ENCODE measurements around the gene CTAG2. TPM values are rescaled to one million over a fixed set of nuclear protein-coding genes. Genes with fewer than 3 reads are reported as not detected.
"Not testable (repeated sequence)": the region's sequence is repeated elsewhere in the genome, so short reads cannot be mapped to it uniquely, and the experiment has no call there.

CTAG2 gene
- total RNA-seq (not detected in 2 replicates), polyA plus RNA-seq (not detected in 2 replicates), polyA minus RNA-seq (0.41 and 1.6 TPM in 2 replicates), Bru-seq, nascent RNA (not detected), BruChase-seq, experiment 1, labeled RNA remaining after a 6-hour chase (not detected), BruChase-seq, experiment 2, labeled RNA remaining after a 2-hour chase (not detected)
- polyA plus RNA-seq (2011; cell fraction: cytosol; rRNA removed): not detected in 2 replicates
- polyA plus RNA-seq (2011; cell fraction: nucleus; rRNA removed): not detected in 2 replicates
- polyA plus RNA-seq (2012): 0.49 and 0.98 TPM in 2 replicates
- polyA minus RNA-seq (2011; cell fraction: cytosol; rRNA and poly(A)+ RNA removed): not detected
- not detected in 2 replicates for polyA minus RNA-seq (2011; cell fraction: nucleus; rRNA and poly(A)+ RNA removed)
- long read RNA-seq: 0 reads

DNA sequence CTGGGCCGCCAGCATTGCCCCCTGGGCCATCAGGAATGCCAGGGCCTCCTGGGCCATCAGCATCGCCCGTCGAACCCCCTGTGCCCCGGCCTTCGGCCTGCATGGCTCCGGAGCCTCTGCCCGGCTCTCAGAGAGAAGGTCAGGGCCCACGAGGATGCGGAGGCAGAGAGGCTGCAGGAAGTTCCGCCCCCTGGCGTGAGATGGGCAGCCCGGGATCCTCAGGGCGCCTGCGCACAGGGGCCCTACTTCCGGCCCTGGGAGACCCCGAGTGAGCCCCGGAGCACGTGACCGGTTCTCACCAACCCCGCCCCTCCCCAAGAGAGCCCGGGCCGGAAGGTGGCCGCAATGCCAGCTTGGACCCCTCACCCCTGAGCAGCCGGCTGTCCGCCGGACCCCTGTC is at the start of gene CTAG2:
Gene CTAG2, minus strand, starts transcription at position 167 of the 400 bp plus-strand sequence. Its CDS starts 64 bp downstream, at position 103.
- CTCF ChIA-PET; FAIRE-seq; H3K9me1 ChIP-seq (replicated peaks; ENCODE audit: control insufficient read depth, extremely low read depth, insufficient read depth, low read length); intact Hi-C loops (cut with micrococcal nuclease); H3K4me3 ChIP-seq (replicated peaks in 1 of 3; ENCODE audit: insufficient read depth in 1 of 3, low read depth in 1 of 3, low read length in 3 of 3); POLR2A ChIA-PET; H3K9ac ChIP-seq (replicated peaks; ENCODE audit: extremely low read depth, insufficient read depth, low read length); H4K20me1 ChIP-seq (replicated peaks; ENCODE audit: control insufficient read depth, extremely low read depth, insufficient read depth, low read length); H3K27me3 ChIP-seq (ENCODE audit: control insufficient read depth in 2 of 2, insufficient read depth in 2 of 2, low read length in 2 of 2); H3K27ac ChIP-seq (ENCODE audit: insufficient read depth, low read depth, low read length); dilution Hi-C loops (cut with MboI; ENCODE audit: extremely low pct_ligation_motif_present, low sequenced_read_pairs); H3K4me1 ChIP-seq (ENCODE audit: control insufficient read depth, extremely low read depth, insufficient read depth, low read length); DNase-seq (ENCODE audit: low read depth, low spot score); H3K36me3 ChIP-seq (ENCODE audit: control insufficient read depth in 2 of 2, extremely low read depth in 1 of 2, insufficient read depth in 2 of 2, low read length in 2 of 2); BruUV-seq (replicated peaks); H3K9me3 ChIP-seq (replicated peaks; ENCODE audit: control insufficient read depth, insufficient read depth, low read length); H2AFZ ChIP-seq (ENCODE audit: low read depth, low read length); H3K79me2 ChIP-seq (ENCODE audit: control insufficient read depth, insufficient read depth, low read length); H3K4me2 ChIP-seq (ENCODE audit: insufficient read depth, low read length): not testable (repeated sequence)

DNA sequence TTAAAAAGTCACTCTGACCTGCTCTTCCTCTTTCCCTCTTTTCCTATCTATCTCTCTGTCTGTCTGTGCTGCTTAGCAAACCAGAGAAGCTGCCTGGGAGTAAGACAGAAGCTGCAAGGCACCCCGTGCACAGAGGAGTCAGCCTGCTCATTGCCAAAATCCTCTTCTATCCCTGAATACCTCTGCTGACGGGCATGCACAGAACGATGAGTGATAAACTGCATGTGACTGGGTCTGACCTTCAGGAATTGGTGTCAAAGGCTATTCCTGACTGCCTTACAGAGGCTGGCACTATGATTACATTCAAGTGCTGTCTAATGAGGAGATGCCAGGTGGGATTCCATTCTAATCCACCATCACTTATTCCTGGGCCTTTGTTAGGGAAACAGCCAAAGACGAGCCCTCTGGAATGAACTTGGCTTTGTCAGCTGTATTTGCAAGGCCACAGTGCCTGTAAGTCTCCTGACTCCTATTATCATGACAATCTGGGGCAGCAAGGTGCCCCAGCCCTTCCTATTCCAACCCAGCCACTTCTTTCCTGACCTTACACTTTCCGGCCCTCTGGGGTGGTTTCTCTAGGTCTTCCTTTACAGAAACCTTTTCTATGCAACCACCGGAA is 45.4 kb upstream of the CTAG2 start:
- no peaks in the 10 kb centered on the region for H3K9me1 ChIP-seq (replicated peaks; ENCODE audit: control insufficient read depth, extremely low read depth, insufficient read depth, low read length)
- BruUV-seq (replicated peaks): no TSS peak
- no peak overlapping the region for H2AFZ ChIP-seq (ENCODE audit: low read depth, low read length)
- no peaks in the 10 kb centered on the region for H4K20me1 ChIP-seq (replicated peaks; ENCODE audit: control insufficient read depth, extremely low read depth, insufficient read depth, low read length)
- intact Hi-C loops (cut with micrococcal nuclease): no loop called here
- H3K9me3 ChIP-seq (replicated peaks; ENCODE audit: control insufficient read depth, insufficient read depth, low read length): no peaks in the 10 kb centered on the region
- H3K27me3 ChIP-seq (ENCODE audit: control insufficient read depth in 2 of 2, insufficient read depth in 2 of 2, low read length in 2 of 2): no peaks in the 10 kb centered on the region
- CTCF ChIA-PET: no interaction called here
- H3K9ac ChIP-seq (replicated peaks; ENCODE audit: extremely low read depth, insufficient read depth, low read length): no peak overlapping the region
- no peak overlapping the region for H3K27ac ChIP-seq (ENCODE audit: insufficient read depth, low read depth, low read length)
- H3K4me2 ChIP-seq (ENCODE audit: insufficient read depth, low read length): no peak overlapping the region
- DNase-seq (ENCODE audit: low read depth, low spot score) (no peak), FAIRE-seq (no peak)
- dilution Hi-C loops (cut with MboI; ENCODE audit: extremely low pct_ligation_motif_present, low sequenced_read_pairs): no loop called here
- peaks cover 3% of the 10 kb centered on the region for H3K4me1 ChIP-seq (ENCODE audit: control insufficient read depth, extremely low read depth, insufficient read depth, low read length)
- no peaks in the 10 kb centered on the region for H3K79me2 ChIP-seq (ENCODE audit: control insufficient read depth, insufficient read depth, low read length)
- no peak overlapping the region for H3K4me3 ChIP-seq (replicated peaks in 1 of 3; ENCODE audit: insufficient read depth in 1 of 3, low read depth in 1 of 3, low read length in 3 of 3)
- POLR2A ChIA-PET: no interaction called here
- TF ChIP-seq GATA2 (IDR thresholded peaks at IDR 0.05; ENCODE audit: insufficient read depth, insufficient read length, low read depth, low read length) (no peak), FOS (IDR thresholded peaks at IDR 0.05; ENCODE audit: borderline replicate concordance, insufficient read depth, low read length) (no peak), JUN (IDR thresholded peaks at IDR 0.05; ENCODE audit: borderline replicate concordance, insufficient read depth, insufficient read length, low read depth) (no peak), POLR2AphosphoS5 (IDR thresholded peaks at IDR 0.05; ENCODE audit: insufficient read depth, low read depth, low read length) (no peak), POLR2A (IDR thresholded peaks at IDR 0.05; ENCODE audit: low read depth, low read length) (no peak), EZH2 (IDR thresholded peaks at IDR 0.05; ENCODE audit: borderline replicate concordance, low read depth, low read length, severe bottlenecking) (no peak), MYC (IDR thresholded peaks at IDR 0.05; ENCODE audit: low read depth, low read length) (no peak), CTCF (IDR thresholded peaks at IDR 0.05; ENCODE audit: extremely low read depth in 1 of 2, insufficient read depth in 1 of 2, low read depth in 1 of 2, low read length in 2 of 2) (no peak)
- TF ChIP-seq, protein P1, sequence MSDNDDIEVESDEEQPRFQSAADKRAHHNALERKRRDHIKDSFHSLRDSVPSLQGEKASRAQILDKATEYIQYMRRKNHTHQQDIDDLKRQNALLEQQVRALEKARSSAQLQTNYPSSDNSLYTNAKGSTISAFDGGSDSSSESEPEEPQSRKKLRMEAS (IDR thresholded peaks at IDR 0.05; ENCODE audit: insufficient read depth, insufficient read length): no peak
- H3K36me3 ChIP-seq (ENCODE audit: control insufficient read depth in 2 of 2, extremely low read depth in 1 of 2, insufficient read depth in 2 of 2, low read length in 2 of 2): peaks cover 0 to 11% of the 10 kb centered on the region in 2 experiments
